ENCODE data around the gene DCAF12.

The DCAF12 gene

GRCh38 chr9:34069831-34070230 is 56.7 kb downstream of the DCAF12 start:
- Histone ChIP-seq H3K9me3 (ENCODE audit: control insufficient read depth, low read length) (no peaks in the 10 kb centered on the region), H3K36me3 (ENCODE audit: control insufficient read depth, insufficient read depth, low read length) (no peaks in the 10 kb centered on the region), H3K9ac (no peak overlapping the region), H3K79me2 (no peaks in the 10 kb centered on the region), H3K27me3 (ENCODE audit: control insufficient read depth, insufficient read depth, low read length) (no peaks in the 10 kb centered on the region), H3K4me1 (no peaks in the 10 kb centered on the region), H3K27ac (no peak overlapping the region), H3K4me3 (ENCODE audit: low read depth, low read length) (no peak overlapping the region), H2AFZ (no peak overlapping the region), H3K4me2 (ENCODE audit: low read length) (no peak overlapping the region)
- TF ChIP-seq, protein P1, sequence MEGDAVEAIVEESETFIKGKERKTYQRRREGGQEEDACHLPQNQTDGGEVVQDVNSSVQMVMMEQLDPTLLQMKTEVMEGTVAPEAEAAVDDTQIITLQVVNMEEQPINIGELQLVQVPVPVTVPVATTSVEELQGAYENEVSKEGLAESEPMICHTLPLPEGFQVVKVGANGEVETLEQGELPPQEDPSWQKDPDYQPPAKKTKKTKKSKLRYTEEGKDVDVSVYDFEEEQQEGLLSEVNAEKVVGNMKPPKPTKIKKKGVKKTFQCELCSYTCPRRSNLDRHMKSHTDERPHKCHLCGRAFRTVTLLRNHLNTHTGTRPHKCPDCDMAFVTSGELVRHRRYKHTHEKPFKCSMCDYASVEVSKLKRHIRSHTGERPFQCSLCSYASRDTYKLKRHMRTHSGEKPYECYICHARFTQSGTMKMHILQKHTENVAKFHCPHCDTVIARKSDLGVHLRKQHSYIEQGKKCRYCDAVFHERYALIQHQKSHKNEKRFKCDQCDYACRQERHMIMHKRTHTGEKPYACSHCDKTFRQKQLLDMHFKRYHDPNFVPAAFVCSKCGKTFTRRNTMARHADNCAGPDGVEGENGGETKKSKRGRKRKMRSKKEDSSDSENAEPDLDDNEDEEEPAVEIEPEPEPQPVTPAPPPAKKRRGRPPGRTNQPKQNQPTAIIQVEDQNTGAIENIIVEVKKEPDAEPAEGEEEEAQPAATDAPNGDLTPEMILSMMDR (IDR thresholded peaks at IDR 0.05), result no peak

GRCh38 chr9:34065541-34065940 is 61.0 kb downstream of the DCAF12 start:
- H3K9ac ChIP-seq, result no peak overlapping the region
- H3K27ac ChIP-seq, result no peak overlapping the region
- no peaks in the 10 kb centered on the region for H3K79me2 ChIP-seq
- no peak overlapping the region for H3K4me2 ChIP-seq (ENCODE audit: low read length)
- no peak overlapping the region for H2AFZ ChIP-seq
- no peaks in the 10 kb centered on the region for H3K36me3 ChIP-seq (ENCODE audit: control insufficient read depth, insufficient read depth, low read length)
- no peaks in the 10 kb centered on the region for H3K9me3 ChIP-seq (ENCODE audit: control insufficient read depth, low read length)
- no peaks in the 10 kb centered on the region for H3K4me1 ChIP-seq
- TF ChIP-seq, protein P1 (IDR thresholded peaks at IDR 0.05), result no peak
- H3K27me3 ChIP-seq (ENCODE audit: control insufficient read depth, insufficient read depth, low read length), result no peaks in the 10 kb centered on the region
- no peak overlapping the region for H3K4me3 ChIP-seq (ENCODE audit: low read depth, low read length)

DNA sequence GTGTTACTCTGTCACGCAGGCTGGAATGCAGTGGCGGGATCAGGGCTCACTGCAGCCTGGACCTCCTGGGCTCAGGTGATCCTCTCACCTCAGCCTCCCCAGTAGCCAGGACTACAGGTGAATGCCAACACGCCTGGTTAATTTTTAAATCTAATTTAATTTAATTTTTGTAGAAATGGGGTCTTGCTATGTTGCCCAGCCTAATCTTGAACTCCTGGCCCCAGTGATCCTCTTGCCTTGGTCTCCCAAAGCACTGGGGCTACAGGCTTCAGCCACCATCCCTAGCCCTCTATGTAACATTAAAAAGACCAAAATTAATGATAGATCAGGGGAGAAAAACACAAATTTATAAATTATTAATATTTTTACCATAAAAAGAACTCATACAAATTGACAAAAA is 66.5 kb downstream of the DCAF12 start:
- Histone ChIP-seq H3K27me3 (ENCODE audit: control insufficient read depth, insufficient read depth, low read length) (no peaks in the 10 kb centered on the region), H3K36me3 (ENCODE audit: control insufficient read depth, insufficient read depth, low read length) (no peaks in the 10 kb centered on the region), H3K79me2 (no peaks in the 10 kb centered on the region), H3K4me2 (ENCODE audit: low read length) (no peak overlapping the region), H3K4me3 (ENCODE audit: low read depth, low read length) (no peak overlapping the region), H3K9ac (no peak overlapping the region), H3K4me1 (no peaks in the 10 kb centered on the region), H3K27ac (no peak overlapping the region), H3K9me3 (ENCODE audit: control insufficient read depth, low read length) (no peaks in the 10 kb centered on the region), H2AFZ (no peak overlapping the region)
- TF ChIP-seq, protein P1 (IDR thresholded peaks at IDR 0.05), result no peak

GRCh38 chr9:34059281-34059680 is 67.2 kb downstream of the DCAF12 start:
- no peak overlapping the region for H3K9ac ChIP-seq
- no peaks in the 10 kb centered on the region for H3K79me2 ChIP-seq
- H3K36me3 ChIP-seq (ENCODE audit: control insufficient read depth, insufficient read depth, low read length), result no peaks in the 10 kb centered on the region
- H3K4me1 ChIP-seq, result no peaks in the 10 kb centered on the region
- H3K4me3 ChIP-seq (ENCODE audit: low read depth, low read length), result no peak overlapping the region
- no peaks in the 10 kb centered on the region for H3K27me3 ChIP-seq (ENCODE audit: control insufficient read depth, insufficient read depth, low read length)
- no peak overlapping the region for H3K4me2 ChIP-seq (ENCODE audit: low read length)
- no peaks in the 10 kb centered on the region for H3K9me3 ChIP-seq (ENCODE audit: control insufficient read depth, low read length)
- no peak overlapping the region for H2AFZ ChIP-seq
- H3K27ac ChIP-seq, result no peak overlapping the region
- TF ChIP-seq, protein P1 (IDR thresholded peaks at IDR 0.05), result no peak

DNA sequence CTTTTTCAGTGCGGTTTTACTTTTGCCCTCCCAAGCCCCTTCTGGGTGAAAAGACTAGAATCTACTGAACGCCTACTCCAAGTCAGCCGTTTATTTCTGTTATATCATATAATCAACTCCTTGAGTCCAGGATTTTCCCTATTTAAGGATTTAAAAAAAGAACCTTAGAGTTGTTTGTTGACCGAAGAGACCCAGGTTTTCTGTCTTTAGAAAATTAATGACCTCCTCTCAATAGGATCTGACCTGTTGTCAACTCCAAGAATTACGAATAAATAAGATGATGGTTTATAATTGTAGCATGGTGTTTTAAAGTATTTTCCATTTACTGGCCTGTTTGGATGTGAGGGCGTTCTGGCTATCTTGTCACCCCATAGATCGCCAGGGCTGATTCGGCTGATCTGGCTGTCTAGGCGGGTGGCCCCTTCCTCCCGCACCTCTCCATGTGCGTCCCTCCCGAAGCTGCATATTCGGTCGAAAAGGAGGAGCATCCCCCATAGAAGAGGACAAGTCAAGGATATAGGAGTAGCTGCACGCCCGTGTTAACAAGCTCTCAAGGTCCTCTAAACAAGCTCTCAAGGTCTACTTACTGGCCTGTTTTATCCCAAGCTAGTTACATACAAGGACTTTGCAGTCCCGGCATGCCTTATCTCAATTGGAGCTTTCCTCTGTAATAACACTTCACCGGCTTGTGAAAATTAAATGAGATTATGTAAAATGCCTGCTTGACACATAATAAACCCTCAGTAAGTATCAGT is 76.7 kb downstream of the DCAF12 start:
- no peaks in the 10 kb centered on the region for H3K9me3 ChIP-seq (ENCODE audit: control insufficient read depth, low read length)
- peak overlapping the region; percentile 89 for H3K4me3 ChIP-seq (ENCODE audit: low read depth, low read length)
- TF ChIP-seq, protein P1 (IDR thresholded peaks at IDR 0.05), result no peak
- H3K79me2 ChIP-seq, result peaks cover 3% of the 10 kb centered on the region
- H3K27ac ChIP-seq, result peak overlapping the region; percentile 96
- peak overlapping the region; percentile 96 for H2AFZ ChIP-seq
- peak overlapping the region; percentile 98 for H3K4me2 ChIP-seq (ENCODE audit: low read length)
- no peaks in the 10 kb centered on the region for H3K27me3 ChIP-seq (ENCODE audit: control insufficient read depth, insufficient read depth, low read length)
- H3K9ac ChIP-seq, result no peak overlapping the region
- H3K36me3 ChIP-seq (ENCODE audit: control insufficient read depth, insufficient read depth, low read length), result no peaks in the 10 kb centered on the region
- no peaks in the 10 kb centered on the region for H3K4me1 ChIP-seq
